Brain pericyte (primary cell): ENCODE measurements around the gene PRR11.
"Not testable (repeated sequence)": the region's sequence is repeated elsewhere in the genome, so short reads cannot be mapped to it uniquely, and the experiment has no call there.

Source experiments
- DNase-seq: peaks from one replicate; pipeline ENCODE4 v3.0.0-alpha.2; 2012; ENCODE audit warnings: low read depth, low spot score

Gene PRR11

GRCh38 chr17:59219370-59219769, 63.8 kb downstream of the PRR11 start:
- no peak for DNase-seq

- no peak for DNase-seq
Measured at GRCh38 chr17:59219992-59220327, 64.4 kb downstream of the PRR11 start.

GRCh38 chr17:59220328-59221158, 65.0 kb downstream of the PRR11 start, which contains the start of gene GDPD1:
Gene GDPD1 (plus strand): TSS chr17:59220511. CDS start chr17:59220610, 99 bp downstream.
- DNase-seq, result peak; percentile 59

- DNase-seq, result no peak
Measured at GRCh38 chr17:59221159-59221847, 65.8 kb downstream of the PRR11 start.

- no peak for DNase-seq
Measured at GRCh38 chr17:59223813-59224212, 68.3 kb downstream of the PRR11 start.

GRCh38 chr17:59228588-59228987, 73.0 kb downstream of the PRR11 start:
- not testable (repeated sequence) for DNase-seq

GRCh38 chr17:59230764-59231163, 75.2 kb downstream of the PRR11 start:
- no peak for DNase-seq

- DNase-seq, result no peak
Measured at GRCh38 chr17:59234631-59235030, 79.1 kb downstream of the PRR11 start.

GRCh38 chr17:59238906-59239305, 83.4 kb downstream of the PRR11 start:
- DNase-seq, result no peak

GRCh38 chr17:59244081-59244480, 88.5 kb downstream of the PRR11 start:
- DNase-seq, result no peak
